IPS-18a (cell line): ENCODE data around the gene RNF151.

Experiments
- H3K27ac ChIP-seq: one replicate; pipeline ENCODE4 v1.5.1; 2013; ENCODE audit warnings: low read length
- H3K27me3 ChIP-seq: one replicate; pipeline ENCODE4 v1.6.1; 2013; ENCODE audit warnings: mild to moderate bottlenecking, low read length; ENCODE audit not compliant: control insufficient read depth, insufficient read depth
- H3K36me3 ChIP-seq: one replicate; pipeline ENCODE4 v1.6.1; 2013; ENCODE audit warnings: low read depth, low read length; ENCODE audit not compliant: control insufficient read depth
- H3K4me1 ChIP-seq: one replicate; pipeline ENCODE4 v1.6.1; 2013; ENCODE audit warnings: low read depth, low read length; ENCODE audit not compliant: control insufficient read depth
- H3K4me3 ChIP-seq: one replicate; pipeline ENCODE4 v1.5.1; 2013; ENCODE audit warnings: low read length
- H3K9ac ChIP-seq: one replicate; pipeline ENCODE4 v1.6.1; 2013; ENCODE audit warnings: mild to moderate bottlenecking, low read length, moderate library complexity
- H3K9me3 ChIP-seq: one replicate; pipeline ENCODE4 v1.6.1; 2013; ENCODE audit warnings: low read depth, low read length; ENCODE audit not compliant: control insufficient read depth

The RNF151 gene

DNA sequence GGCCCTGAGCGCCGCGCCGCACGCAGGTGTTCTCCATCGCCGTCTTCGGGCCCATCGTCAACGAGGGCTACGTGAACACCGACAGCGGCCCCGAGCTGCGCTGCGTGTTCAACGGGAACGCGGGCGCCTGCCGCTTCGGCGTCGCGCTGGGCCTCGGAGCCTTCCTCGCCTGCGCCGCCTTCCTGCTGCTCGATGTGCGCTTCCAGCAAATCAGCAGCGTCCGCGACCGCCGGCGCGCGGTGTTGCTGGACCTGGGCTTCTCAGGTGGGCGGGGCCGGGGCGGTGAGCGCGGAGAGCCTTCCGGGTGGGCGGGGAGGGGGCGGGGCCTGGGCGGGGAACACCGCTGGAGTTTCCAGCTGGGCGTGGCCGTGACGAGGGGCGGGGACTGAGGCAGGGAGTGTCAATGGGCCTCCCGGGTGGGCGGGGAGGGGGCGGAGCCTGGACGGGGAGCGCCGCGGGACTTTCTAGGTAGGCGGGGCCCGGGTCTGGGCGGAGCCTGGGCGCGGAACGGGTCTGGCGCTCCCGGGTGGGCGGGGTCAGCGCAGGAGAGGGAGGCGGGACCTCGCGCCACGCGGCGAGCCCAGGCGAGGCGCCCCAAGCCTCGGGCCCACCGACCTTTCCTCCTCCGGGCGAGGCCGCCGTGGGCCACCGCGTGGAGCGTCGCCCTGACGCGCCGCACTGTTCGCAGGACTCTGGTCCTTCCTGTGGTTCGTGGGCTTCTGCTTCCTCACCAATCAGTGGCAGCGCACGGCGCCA is 25.5 kb downstream of the RNF151 start:
- H3K4me3 ChIP-seq: no peak overlapping the region
- peaks cover 6% of the 10 kb centered on the region for H3K4me1 ChIP-seq
- no peaks in the 10 kb centered on the region for H3K9me3 ChIP-seq
- no peaks in the 10 kb centered on the region for H3K36me3 ChIP-seq
- H3K27ac ChIP-seq: no peak overlapping the region
- H3K9ac ChIP-seq: no peak overlapping the region
- peaks cover 30% of the 10 kb centered on the region for H3K27me3 ChIP-seq

GRCh38 chr16:1992704-1993317 is 26.2 kb downstream of the RNF151 start:
- Histone ChIP-seq H3K4me1 (peaks cover 6% of the 10 kb centered on the region), H3K27ac (no peak overlapping the region), H3K9me3 (no peaks in the 10 kb centered on the region), H3K9ac (no peak overlapping the region), H3K36me3 (peaks cover 6% of the 10 kb centered on the region), H3K4me3 (no peak overlapping the region), H3K27me3 (peaks cover 30% of the 10 kb centered on the region)

GRCh38 chr16:1993731-1994131 is 27.1 kb downstream of the RNF151 start:
- no peak overlapping the region for H3K4me3 ChIP-seq

DNA sequence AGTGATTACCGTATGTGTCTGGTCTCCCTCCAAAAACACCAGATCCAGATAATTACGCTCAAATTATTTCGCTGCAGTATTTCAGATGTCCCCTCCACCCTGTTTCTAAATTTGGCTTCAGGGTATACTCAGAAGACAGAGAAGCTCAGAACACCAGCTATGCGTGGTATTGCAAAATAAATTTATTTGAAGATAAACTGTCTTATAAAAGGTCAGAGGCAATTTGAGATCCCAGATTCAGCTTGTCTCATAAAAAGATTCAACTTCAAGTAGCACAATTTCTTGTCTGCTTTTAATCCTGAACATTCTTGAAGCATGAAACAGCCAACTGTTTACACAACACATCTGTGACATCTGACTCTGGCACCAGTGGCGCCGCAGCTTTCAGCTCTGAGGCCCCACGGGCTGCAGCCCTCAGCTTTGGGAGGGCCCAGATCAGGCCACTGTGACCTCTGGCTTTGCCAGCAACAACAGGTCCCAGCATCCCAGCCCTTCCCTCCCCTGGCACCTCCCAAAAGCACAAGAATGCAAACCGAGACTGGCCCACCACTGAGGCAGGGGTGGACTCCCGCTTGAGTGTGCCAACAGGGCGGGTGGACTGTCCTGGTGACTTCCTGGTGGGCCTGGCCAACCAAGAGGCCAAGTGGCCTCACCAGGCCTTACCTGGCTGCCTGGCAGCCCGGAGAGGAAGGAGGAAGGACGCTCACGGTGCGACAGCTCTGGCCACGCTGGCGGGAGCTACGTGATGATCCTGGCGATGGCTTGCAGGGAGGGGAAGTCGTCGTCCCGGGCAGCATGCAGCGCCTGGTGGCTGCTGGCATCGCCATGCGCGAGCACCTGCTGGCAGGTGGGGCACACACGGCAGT is 31.1 kb downstream of the RNF151 start:
- H3K36me3 ChIP-seq: peaks cover 40% of the 10 kb centered on the region
- no peak overlapping the region for H3K9ac ChIP-seq
- no peaks in the 10 kb centered on the region for H3K9me3 ChIP-seq
- no peak overlapping the region for H3K4me3 ChIP-seq
- H3K4me1 ChIP-seq: no peaks in the 10 kb centered on the region
- no peaks in the 10 kb centered on the region for H3K27me3 ChIP-seq
- H3K27ac ChIP-seq: no peak overlapping the region

More at GRCh38 chr16:1993731-1994131, 27.1 kb downstream of the RNF151 start:
- Histone ChIP-seq H3K9me3 (no peaks in the 10 kb centered on the region), H3K27ac (no peak overlapping the region), H3K9ac (no peak overlapping the region), H3K4me1 (peaks cover 6% of the 10 kb centered on the region), H3K27me3 (peaks cover 26% of the 10 kb centered on the region), H3K36me3 (peaks cover 13% of the 10 kb centered on the region)

- H3K27me3 ChIP-seq: no peaks in the 10 kb centered on the region
- H3K4me1 ChIP-seq: no peaks in the 10 kb centered on the region
- no peak overlapping the region for H3K9ac ChIP-seq
- no peak overlapping the region for H3K27ac ChIP-seq
- H3K9me3 ChIP-seq: no peaks in the 10 kb centered on the region
- no peak overlapping the region for H3K4me3 ChIP-seq
- H3K36me3 ChIP-seq: peaks cover 46% of the 10 kb centered on the region
Measured at GRCh38 chr16:1998360-1998835, 31.7 kb downstream of the RNF151 start.

DNA sequence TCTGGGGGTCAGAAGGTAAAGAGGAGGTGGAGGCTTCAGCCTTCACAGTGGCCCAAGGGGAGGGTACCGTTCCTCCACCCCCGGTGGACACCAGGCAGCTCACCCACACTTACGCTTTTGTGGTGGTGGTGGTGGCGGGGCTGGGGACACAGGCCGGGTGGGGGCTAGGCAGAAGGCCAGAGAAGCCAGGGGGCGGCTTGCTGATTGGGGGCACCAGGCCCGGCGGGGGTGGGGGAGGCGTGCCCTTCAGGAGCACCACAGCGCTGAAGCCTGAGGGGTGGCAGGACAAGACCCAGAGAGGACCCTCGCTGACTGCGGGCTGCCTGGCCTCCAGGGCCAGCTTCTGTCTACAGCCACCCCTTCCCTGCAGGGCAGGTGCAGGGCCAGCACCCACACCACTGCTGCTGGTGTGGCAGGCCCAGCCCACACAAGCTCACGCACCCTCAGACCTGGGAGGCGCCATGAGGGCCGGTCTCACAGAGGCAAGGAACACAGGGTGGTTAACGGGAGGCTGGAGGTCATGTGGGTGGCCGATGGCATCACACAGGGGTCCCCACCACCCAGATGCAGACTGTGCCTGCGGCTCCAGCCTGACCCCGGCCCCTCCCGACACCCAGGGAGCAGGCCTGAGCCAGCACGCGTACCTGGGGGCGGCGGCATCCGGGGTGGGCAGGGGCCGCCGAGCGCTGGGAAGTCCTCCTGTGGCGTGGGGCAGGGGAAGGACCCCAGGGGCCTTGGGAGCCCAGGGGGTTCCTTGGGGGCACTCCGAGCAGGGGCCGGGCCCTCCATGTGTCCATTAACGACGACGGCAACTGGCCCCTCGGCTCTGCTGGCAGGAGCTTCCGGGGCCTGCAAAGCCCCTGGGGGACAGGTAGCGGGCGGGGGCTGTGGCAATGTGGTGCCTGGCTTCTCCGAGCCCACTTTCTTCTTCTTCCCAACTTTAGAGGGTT is 32.5 kb downstream of the RNF151 start:
- H3K9me3 ChIP-seq: no peaks in the 10 kb centered on the region
- H3K27ac ChIP-seq: no peak overlapping the region
- peaks cover 2% of the 10 kb centered on the region for H3K4me1 ChIP-seq
- H3K36me3 ChIP-seq: peaks cover 46% of the 10 kb centered on the region
- H3K4me3 ChIP-seq: no peak overlapping the region
- no peaks in the 10 kb centered on the region for H3K27me3 ChIP-seq
- no peak overlapping the region for H3K9ac ChIP-seq

GRCh38 chr16:1999866-2000514 is 33.3 kb downstream of the RNF151 start:
- Histone ChIP-seq H3K4me3 (no peak overlapping the region), H3K9ac (no peak overlapping the region), H3K9me3 (no peaks in the 10 kb centered on the region), H3K4me1 (peaks cover 5% of the 10 kb centered on the region), H3K27me3 (no peaks in the 10 kb centered on the region), H3K27ac (no peak overlapping the region), H3K36me3 (peaks cover 46% of the 10 kb centered on the region)

DNA sequence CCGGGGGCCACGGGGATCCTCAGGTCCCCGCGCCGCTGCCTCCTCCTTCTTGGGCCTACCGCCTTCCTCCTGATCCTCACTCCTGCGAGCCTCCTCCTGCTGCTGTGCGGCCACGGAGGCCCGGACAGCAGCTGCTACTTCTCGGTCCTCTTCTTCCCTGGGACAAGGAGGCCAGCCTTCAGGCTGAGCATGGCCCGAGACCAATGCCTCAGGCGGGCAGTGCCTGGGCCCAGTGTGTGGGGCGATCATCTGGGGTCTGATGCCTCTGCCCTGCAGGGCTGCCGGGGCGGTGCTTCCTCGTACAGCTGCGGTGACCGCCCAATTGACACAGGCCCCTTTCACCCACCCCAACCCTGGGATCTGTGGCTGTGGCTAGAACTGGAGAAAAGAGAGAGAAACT is 34.4 kb downstream of the RNF151 start:
- Histone ChIP-seq H3K9me3 (no peaks in the 10 kb centered on the region), H3K9ac (no peak overlapping the region), H3K36me3 (peaks cover 46% of the 10 kb centered on the region), H3K27ac (no peak overlapping the region), H3K4me3 (no peak overlapping the region), H3K27me3 (no peaks in the 10 kb centered on the region), H3K4me1 (peaks cover 5% of the 10 kb centered on the region)

DNA sequence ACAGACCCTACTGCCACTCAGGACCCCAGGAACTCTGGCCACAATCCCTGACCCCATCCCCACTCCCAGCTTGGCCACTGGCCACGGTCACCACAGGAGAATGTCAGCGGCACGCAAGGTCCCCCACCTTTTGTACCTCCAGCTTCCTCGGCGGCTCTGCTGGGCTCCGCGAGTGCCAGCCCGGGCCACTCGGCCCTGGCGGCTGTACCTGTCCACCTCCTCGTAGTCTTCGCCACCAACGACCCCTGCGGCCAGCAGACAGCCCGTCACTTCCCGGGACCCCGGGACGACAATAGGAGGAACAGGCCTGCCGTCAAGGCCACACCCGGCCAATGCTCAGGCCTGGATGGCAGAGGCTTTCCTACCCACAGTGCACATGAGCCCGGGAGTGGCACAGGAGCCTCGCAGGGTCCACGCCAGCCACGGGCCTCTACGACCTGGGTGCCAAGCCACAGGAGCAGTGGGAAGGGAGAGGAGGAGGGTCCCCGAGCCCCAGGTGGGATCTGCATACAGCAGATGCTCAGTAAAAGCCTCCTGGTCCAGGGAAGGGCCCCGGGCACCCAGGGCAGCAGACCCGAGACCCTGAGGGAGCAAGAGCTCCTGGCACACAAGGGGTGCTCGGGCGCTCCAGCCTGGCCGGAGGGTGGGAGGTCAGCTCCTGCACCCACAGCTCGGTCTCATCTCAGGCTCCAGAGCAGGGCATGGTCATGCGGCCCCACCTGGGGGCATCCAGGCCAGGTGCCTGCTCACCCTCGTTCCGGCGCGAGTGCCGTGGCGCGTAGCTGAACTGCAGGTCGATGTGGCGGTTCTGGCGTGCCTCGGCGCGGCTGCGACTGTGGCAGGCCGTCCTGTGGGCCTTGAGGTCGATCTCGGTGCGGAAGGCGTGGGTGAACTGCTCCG is 35.0 kb downstream of the RNF151 start:
- Histone ChIP-seq H3K9me3 (no peaks in the 10 kb centered on the region), H3K27me3 (no peaks in the 10 kb centered on the region), H3K27ac (no peak overlapping the region), H3K4me3 (no peak overlapping the region), H3K36me3 (peaks cover 46% of the 10 kb centered on the region), H3K4me1 (peaks cover 5% of the 10 kb centered on the region), H3K9ac (no peak overlapping the region)
